Measurements from ENCODE around the gene RHPN2.
"Not testable (repeated sequence)": the region's sequence is repeated elsewhere in the genome, so short reads cannot be mapped to it uniquely, and the experiment has no call there.

DNA sequence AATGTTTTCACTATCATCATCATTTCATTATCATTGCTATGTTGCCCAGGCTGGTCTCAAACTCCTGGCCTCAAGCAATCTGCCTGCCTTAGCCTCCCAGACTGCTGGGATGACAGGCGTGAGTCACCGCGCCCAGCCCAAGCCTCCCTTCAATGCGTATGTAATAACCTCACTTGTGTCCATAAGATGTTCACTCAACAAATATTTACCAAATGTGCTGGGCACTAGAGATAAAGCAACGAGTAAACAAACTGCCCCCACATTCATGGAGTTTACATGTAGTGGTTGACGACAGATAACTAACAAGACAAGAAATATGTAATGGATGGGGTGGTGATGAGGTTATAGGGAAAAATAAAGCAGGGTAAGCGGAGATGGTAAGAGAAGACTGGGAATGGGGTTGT, 67.6 kb downstream of the RHPN2 start:
- TF ChIP-seq, protein P1, sequence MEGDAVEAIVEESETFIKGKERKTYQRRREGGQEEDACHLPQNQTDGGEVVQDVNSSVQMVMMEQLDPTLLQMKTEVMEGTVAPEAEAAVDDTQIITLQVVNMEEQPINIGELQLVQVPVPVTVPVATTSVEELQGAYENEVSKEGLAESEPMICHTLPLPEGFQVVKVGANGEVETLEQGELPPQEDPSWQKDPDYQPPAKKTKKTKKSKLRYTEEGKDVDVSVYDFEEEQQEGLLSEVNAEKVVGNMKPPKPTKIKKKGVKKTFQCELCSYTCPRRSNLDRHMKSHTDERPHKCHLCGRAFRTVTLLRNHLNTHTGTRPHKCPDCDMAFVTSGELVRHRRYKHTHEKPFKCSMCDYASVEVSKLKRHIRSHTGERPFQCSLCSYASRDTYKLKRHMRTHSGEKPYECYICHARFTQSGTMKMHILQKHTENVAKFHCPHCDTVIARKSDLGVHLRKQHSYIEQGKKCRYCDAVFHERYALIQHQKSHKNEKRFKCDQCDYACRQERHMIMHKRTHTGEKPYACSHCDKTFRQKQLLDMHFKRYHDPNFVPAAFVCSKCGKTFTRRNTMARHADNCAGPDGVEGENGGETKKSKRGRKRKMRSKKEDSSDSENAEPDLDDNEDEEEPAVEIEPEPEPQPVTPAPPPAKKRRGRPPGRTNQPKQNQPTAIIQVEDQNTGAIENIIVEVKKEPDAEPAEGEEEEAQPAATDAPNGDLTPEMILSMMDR (conservative IDR thresholded peaks at IDR 0.05), result not testable (repeated sequence)
- TF ChIP-seq EZH2 (IDR thresholded peaks at IDR 0.05; ENCODE audit: low read depth), result not testable (repeated sequence)
